A204.1 (cell line): ENCODE measurements around the gene SDCCAG8.

Source experiments
- FAIRE-seq: peaks from 2 replicates; lab custom pipeline; 2012; peaks lifted over from hg19 to GRCh38; lab: Jason Lieb, UNC

Gene SDCCAG8

GRCh38 chr1:243393096-243393495 lies 137.3 kb downstream of the SDCCAG8 start:
- FAIRE-seq = no peak

GRCh38 chr1:243394066-243394465 lies 138.2 kb downstream of the SDCCAG8 start:
- FAIRE-seq = no peak

DNA sequence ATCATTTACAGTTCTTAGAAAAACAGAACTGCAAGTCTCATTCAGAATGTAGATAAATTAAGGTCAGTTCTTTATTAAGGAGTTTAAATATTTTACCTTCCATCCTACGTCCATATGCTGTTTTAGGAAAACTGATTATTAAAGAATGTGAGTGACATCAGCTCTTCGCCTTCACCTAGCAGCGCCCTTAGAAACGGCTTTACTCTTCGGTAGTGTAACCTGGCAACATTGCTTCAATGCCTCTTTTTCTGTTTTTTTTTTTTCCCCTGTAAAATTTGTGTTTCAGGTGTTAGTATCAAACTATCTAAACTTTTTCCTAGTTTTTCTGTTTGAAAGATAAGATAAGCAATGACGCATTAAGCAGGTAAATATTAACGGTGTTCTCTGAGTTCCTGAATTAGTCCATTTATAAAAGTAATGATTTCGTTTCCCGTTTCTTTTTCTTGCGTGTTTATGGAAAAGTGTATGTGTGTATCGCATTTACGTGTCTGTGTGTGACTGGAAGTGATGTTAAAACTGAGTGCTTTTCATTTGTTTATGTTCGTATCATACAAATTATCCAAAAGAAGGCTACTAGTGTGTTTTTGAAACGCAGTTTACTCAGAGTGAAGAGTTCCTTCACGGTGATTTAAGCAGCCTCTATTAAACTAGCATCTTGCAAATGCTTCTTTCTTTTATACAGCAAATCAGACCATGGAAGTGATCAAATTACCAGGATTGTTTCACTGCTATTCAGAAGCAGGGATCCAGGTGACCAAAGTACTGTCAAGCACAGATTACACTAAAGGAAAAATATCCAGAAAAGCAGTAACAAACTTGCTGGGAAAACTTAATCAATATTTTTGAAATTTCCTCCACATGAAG lies 139.0 kb downstream of the SDCCAG8 start:
- FAIRE-seq = no peak

GRCh38 chr1:243396424-243396823 lies 140.6 kb downstream of the SDCCAG8 start:
- FAIRE-seq = no peak

GRCh38 chr1:243396876-243397275 lies 141.0 kb downstream of the SDCCAG8 start:
- FAIRE-seq = no peak

- no peak for FAIRE-seq
These were observed 141.9 kb downstream of the SDCCAG8 start for GRCh38 chr1:243397613-243398321.

- no peak for FAIRE-seq
These were observed 143.8 kb downstream of the SDCCAG8 start for GRCh38 chr1:243399561-243400155.

DNA sequence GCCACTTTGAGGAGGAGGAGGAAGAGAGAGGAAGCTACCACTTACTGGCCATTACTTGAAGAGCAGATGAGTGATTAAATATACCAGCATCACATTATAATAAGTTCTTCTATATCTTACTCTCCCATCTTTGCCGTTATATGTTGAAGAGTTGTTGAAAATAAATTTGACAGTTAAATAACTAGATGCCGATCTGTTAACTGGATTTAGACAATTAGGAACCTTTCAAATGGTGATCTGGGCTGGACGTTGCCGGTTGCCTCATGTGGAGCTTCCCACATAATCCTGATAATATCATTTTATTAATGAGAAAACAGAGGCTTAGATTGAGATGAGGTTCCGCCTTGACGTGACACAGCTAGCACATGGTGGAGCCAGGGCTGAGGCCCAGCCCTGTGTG lies 147.0 kb downstream of the SDCCAG8 start:
- FAIRE-seq = no peak

DNA sequence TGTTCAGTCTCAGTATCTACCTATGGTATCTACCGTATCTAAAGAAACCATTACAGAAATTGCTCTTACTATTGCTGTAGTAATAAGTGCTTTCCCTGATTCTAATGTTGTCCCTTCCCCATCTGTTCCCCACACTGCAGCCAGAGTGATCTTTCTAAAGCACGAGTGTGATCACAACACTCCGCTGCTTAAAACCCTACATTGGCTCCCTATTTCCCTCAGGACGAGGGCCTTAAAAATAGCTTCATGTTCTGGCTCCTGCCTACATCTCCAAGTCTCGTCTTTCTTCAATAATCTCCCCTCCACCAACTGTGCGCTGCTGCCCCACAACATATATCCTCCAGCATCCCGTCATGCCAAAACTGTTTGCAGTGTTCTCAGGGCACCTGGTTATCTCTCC lies 150.6 kb downstream of the SDCCAG8 start:
- no peak for FAIRE-seq

GRCh38 chr1:243407284-243408018 lies 151.6 kb downstream of the SDCCAG8 start:
- no peak for FAIRE-seq

- no peak for FAIRE-seq
These were observed 152.6 kb downstream of the SDCCAG8 start for GRCh38 chr1:243408479-243408878.

DNA sequence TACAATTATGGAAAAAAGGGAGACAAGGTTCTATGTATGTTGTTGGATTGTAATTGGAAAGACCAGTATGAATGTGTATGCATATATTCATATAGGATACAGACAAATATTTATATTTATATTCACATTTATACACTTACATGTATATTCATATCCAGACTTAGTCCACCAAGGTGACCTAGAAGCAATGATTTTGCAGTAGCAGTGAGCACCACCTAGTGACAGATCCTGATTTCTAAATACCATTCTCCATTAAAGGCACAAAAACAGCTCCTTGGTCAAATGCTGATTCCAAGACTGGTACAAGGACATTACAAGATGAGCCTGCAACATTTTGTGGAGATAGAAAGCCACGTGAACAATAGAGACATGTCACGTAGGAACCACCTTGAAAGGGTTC lies 153.4 kb downstream of the SDCCAG8 start:
- FAIRE-seq = peak; percentile 89

DNA sequence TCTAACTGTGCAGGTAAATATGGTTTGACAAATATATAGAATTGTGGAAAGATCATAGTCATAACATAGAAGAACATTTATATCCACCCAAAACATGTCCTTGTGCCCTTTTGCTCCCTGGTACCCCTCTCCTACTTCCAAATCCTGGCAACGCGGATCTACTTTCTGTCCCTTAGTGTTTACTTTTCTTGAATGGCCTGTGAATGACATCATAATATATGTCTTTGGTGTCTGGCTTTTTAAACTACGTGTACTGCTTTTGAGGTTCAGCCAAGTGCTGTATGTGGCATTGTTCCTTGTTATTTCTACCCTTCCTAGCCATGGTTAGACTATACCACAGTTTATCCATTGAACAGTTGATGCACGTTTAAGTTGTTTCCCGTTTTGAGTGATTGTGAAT lies 155.6 kb downstream of the SDCCAG8 start:
- no peak for FAIRE-seq

DNA sequence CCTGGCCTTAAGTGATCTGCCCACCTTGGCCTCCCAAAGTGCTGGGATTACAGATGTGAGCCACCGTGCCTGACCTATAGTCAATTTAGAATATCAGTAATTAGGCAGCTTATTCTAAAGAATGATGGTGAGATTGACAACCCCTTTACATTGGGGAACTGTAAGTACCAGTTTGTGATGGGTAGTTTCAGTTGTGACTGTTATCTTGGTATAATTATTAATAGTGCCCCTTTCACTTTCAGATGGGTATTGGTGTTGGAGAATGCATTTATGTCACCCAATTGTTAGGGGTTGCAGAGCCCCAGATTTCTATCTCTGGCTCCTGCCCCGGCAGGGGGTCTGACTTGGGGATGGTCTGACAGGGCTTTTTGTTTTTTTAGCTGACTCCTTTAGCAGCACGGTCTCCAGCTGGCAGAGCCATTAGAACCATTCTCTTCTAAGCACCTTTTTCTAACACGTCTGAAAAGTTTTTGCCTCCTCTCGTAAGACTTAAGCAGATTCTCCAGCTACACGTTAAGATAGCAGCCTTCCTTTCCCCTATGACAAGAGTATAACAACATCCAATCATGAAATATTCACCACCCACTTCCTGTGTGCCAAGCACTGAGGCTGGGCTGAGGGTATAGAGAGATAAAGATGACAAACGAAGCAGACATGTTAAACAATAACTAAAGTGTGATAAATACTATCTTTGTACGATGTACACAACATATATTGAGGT lies 157.8 kb downstream of the SDCCAG8 start:
- FAIRE-seq = no peak

DNA sequence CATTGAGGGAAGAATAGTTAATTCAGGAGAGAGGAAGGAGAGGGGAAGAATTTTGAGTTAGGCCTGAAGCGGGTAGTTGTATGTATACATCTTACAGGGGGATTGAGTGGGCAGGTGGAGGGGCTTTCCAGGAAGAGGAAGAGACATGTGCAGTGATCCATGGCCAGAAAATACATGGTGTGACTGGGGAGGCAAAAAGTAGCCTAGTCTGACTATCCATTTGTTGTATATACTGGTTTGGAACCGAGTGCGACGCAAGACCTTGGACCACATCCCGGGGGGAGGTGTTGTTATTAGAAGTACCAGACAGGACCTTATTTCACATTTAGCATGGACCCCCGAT lies 158.3 kb downstream of the SDCCAG8 start:
- FAIRE-seq = no peak

GRCh38 chr1:243415663-243416408 lies 160.0 kb downstream of the SDCCAG8 start:
- no peak for FAIRE-seq

DNA sequence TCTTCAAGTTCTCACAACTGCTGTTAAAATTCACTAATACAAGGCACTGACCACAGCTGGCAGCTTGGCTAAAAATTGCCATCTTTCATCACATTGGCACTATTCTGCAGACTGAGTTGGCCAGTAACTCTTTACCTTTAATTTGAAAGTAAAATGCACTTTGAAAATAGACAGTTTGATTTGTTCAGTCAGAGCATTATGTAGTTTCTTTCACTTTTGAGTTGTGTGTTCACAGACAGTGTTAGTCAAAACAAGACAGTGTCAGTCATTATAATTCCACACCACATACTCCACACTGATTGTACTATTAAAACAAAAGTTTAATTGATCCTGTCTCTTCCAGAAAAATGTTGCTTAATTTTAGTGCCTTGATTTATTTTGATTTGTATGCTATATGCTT lies 160.7 kb downstream of the SDCCAG8 start:
- no peak for FAIRE-seq

DNA sequence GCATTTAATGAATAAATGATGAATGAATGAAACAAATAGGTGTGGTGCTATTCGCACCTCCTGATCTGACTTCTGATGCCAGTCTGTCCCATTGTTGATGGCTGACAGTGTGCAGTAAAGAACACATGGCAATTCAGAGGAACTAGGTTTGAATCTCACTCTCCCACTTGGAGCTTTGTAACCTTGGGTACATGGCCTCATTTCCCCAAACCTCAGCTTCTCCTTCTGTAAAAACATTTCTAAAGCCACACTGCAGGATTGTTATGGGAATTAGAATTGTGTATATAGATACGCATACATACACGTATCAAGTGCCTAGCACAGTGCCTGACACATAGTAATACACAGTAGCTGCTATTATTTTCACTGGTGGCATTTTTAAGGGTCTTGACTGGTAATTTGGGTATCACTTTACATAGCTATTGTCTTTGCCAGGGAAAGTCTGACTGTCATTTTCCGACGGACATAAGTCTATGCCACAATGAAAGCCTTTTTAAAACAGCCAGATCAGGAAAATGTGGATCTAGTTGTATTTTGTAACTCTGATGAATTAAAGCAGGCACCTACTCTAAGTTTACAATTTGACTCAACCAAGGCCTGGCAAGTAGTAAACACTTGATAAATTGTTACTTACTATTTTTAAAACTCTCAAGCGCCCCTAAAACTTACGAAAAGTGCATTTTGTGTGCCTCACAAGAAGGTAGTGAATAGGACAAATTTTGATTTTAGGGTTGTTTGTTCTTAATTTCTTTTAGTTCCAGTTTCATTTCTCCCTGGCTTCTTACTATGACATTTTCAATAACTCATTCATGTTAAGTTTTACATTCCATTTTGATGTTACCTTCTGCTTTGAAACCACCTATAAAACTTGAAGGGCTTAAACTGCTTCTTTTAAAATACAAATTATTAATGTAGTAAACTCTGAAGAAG lies 164.4 kb downstream of the SDCCAG8 start:
- FAIRE-seq = no peak

- no peak for FAIRE-seq
These were observed 165.3 kb downstream of the SDCCAG8 start for GRCh38 chr1:243420946-243421685.
